Muscle of back (tissue), 13 donors: Measurements from ENCODE around the gene TMSB4X. TPM values are rescaled to one million over a fixed set of nuclear protein-coding genes. Genes with fewer than 3 reads are reported as not detected.
"Not testable (repeated sequence)": the region's sequence is repeated elsewhere in the genome, so short reads cannot be mapped to it uniquely, and the experiment has no call there.

Experiments
- DNase-seq, 3 donors: peaks; one replicate each; pipeline versions ENCODE4 v3.0.0 to v3.0.0-alpha.2; 2013
- long read RNA-seq, 9 donors: transcript quantifications; one replicate each; lab custom pipeline, GENCODE V29; 2026
- polyA plus RNA-seq, 10 donors: library from polyadenylated mRNA; unstranded; fragments of 120-200 nt; gene quantifications; one replicate each; pipeline ENCODE4 v1.2.1, GENCODE V29; 2013; ENCODE audit not compliant: insufficient read length in 10 of 10

The TMSB4X gene
- 1,000 to 10,000 TPM in 9 of 10 donors, 100 to 1,000 TPM in 1; 887 to 1,649 (median 1,316) TPM for polyA plus RNA-seq
- long read RNA-seq, donor 1, transcript TMSB4X-203 (2 exons, 1,702 nt): minor isoform, 659 of 1,807 reads
- long read RNA-seq, donor 1, transcript TMSB4X-204 (3 exons, 628 nt): major isoform, 1,139 of 1,807 reads
- long read RNA-seq, donor 1, partial matches to known transcripts: 0 of 1,807 reads
- long read RNA-seq, donor 1, other reads (novel, unspliced or antisense): 8 of 1,807 reads
- long read RNA-seq, donor 2, transcript TMSB4X-203 (2 exons, 1,702 nt): minor isoform, 502 of 1,433 reads
- long read RNA-seq, donor 2, transcript TMSB4X-204 (3 exons, 628 nt): major isoform, 852 of 1,433 reads
- long read RNA-seq, donor 2, partial matches to known transcripts: 79 of 1,433 reads
- long read RNA-seq, donor 2, other reads (novel, unspliced or antisense): 0 of 1,433 reads
- long read RNA-seq, donor 3, partial matches to known transcripts: 0 of 2 reads
- long read RNA-seq, donor 3, other reads (novel, unspliced or antisense): 0 of 2 reads
- long read RNA-seq, donor 4, transcript TMSB4X-204 (3 exons, 628 nt): major isoform, 748 of 1,356 reads
- long read RNA-seq, donor 4, transcript TMSB4X-203 (2 exons, 1,702 nt): minor isoform, 600 of 1,356 reads
- long read RNA-seq, donor 4, partial matches to known transcripts: 8 of 1,356 reads
- long read RNA-seq, donor 4, other reads (novel, unspliced or antisense): 0 of 1,356 reads
- long read RNA-seq, donor 5, transcript TMSB4X-204 (3 exons, 628 nt): major isoform, 1,996 of 2,800 reads
- long read RNA-seq, donor 5, transcript TMSB4X-203 (2 exons, 1,702 nt): minor isoform, 667 of 2,800 reads
- long read RNA-seq, donor 5, transcript TMSB4X-202 (3 exons, 767 nt): minor isoform, 5 of 2,800 reads
- long read RNA-seq, donor 5, partial matches to known transcripts: 99 of 2,800 reads
- long read RNA-seq, donor 5, other reads (novel, unspliced or antisense): 33 of 2,800 reads
- long read RNA-seq, donor 6, transcript TMSB4X-204 (3 exons, 628 nt): major isoform, 1,018 of 1,791 reads
- long read RNA-seq, donor 6, transcript TMSB4X-203 (2 exons, 1,702 nt): minor isoform, 766 of 1,791 reads
- long read RNA-seq, donor 6, partial matches to known transcripts: 0 of 1,791 reads
- long read RNA-seq, donor 6, other reads (novel, unspliced or antisense): 7 of 1,791 reads
- long read RNA-seq, donor 7, transcript TMSB4X-204 (3 exons, 628 nt): major isoform, 796 of 1,226 reads
- long read RNA-seq, donor 7, transcript TMSB4X-203 (2 exons, 1,702 nt): minor isoform, 418 of 1,226 reads
- long read RNA-seq, donor 7, partial matches to known transcripts: 7 of 1,226 reads
- long read RNA-seq, donor 7, other reads (novel, unspliced or antisense): 5 of 1,226 reads
- long read RNA-seq, donor 8, transcript TMSB4X-204 (3 exons, 628 nt): major isoform, 852 of 1,548 reads
- long read RNA-seq, donor 8, transcript TMSB4X-203 (2 exons, 1,702 nt): minor isoform, 683 of 1,548 reads
- long read RNA-seq, donor 8, partial matches to known transcripts: 0 of 1,548 reads
- long read RNA-seq, donor 8, other reads (novel, unspliced or antisense): 11 of 1,548 reads
- long read RNA-seq, donor 9, transcript TMSB4X-203 (2 exons, 1,702 nt): minor isoform, 52 of 280 reads
- long read RNA-seq, donor 9, transcript TMSB4X-204 (3 exons, 628 nt): major isoform, 213 of 280 reads
- long read RNA-seq, donor 9, partial matches to known transcripts: 15 of 280 reads
- long read RNA-seq, donor 9, other reads (novel, unspliced or antisense): 0 of 280 reads

- peak; percentile 78 to 92 (median 85) for DNase-seq
These were observed at the start of gene TMSB4X for GRCh38 chrX:12974796-12975669. Gene TMSB4X, plus strand, starts transcription at chrX:12975110.

DNA sequence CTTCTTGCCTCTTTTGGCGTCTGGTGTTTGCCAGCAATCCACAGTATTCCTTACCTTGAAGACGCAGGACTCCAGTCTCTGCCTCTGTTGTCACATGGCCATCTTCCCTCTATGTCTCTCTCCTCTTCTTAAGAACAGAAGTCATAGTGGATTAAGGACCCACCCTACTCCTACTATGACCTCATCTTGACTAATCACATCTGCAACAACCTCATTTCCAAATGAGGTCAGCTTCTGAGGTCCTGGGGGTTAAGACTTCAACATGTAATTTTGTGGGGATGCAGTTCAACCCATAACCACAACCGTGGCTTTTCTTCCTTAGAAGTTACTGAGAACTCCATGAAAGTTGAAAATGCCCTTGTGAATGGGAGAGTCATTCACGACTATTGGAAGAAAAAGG, 45.2 kb upstream of the TMSB4X start:
- DNase-seq: no peak

DNA sequence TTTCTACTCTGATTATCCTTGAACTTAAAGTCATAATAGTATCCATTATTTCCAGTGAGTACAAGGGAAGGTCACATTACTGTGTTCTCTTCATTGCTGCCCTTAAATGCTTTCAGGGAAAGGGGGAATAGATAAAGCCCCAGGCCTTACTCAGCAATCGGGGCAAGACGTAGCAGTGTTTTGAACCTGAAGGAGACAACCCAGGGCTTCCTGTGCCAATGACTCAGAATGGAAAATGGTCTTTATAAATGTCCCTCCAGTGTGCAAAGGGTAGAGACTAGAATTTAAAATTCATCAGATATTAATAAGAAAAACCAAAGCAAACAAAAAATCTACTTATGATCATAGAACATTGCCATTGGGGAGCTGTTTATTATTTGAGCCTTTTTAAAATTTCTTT, 44.8 kb upstream of the TMSB4X start:
- no peak for DNase-seq

GRCh38 chrX:12932244-12932643, 42.7 kb upstream of the TMSB4X start:
- DNase-seq: no peak

- no peak for DNase-seq
These were observed 40.1 kb upstream of the TMSB4X start for GRCh38 chrX:12934850-12935249.

- DNase-seq: no peak
These were observed 38.0 kb upstream of the TMSB4X start for GRCh38 chrX:12936947-12937346.

DNA sequence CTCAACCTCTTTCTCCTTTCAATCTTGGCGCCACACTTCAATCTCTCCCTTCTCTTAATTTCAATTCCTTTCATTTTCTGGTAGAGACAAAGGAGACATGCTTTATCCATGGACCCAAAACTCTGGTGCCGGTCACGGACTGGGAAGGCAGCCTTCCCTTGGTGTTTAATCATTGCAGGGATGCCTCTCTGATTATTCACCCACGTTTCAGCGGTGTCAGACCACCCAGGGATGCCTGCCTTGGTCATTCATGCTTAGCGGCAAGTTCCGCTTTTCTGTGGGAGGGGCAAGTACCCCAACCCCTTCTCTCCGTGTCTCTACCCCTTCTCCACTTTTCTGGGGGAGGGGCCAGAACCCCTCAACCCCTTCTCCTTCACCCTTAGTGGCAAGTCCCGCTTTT, 34.4 kb upstream of the TMSB4X start:
- not testable (repeated sequence) for DNase-seq

- not testable (repeated sequence) for DNase-seq
These were observed 31.3 kb upstream of the TMSB4X start for GRCh38 chrX:12943592-12943991.

GRCh38 chrX:12944452-12944851, 30.5 kb upstream of the TMSB4X start:
- DNase-seq: not testable (repeated sequence)

DNA sequence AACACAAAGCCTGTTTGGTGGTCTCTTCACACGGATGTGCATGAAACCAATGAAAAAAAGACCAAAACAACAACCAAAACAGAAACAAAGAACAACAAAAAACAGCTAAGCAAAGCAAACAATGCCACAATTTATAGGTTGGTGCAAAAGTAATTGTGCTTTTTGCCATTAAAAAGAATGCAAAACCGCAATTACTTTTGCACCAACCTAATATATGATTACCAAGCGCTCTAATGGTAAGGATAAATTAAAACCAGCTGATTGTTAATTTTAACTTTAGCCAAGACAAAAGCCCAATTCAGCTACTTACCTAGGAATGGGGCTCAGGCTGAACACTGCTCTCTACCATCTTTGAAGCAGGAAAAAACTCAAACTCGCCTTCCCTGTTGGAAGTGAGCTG, 29.4 kb upstream of the TMSB4X start:
- DNase-seq: no peak

GRCh38 chrX:12946406-12946805, 28.5 kb upstream of the TMSB4X start:
- no peak for DNase-seq

- DNase-seq: peak; percentile 67 to 74 (median 68)
These were observed 27.9 kb upstream of the TMSB4X start for GRCh38 chrX:12946838-12947544.

- no peak for DNase-seq
These were observed 27.2 kb upstream of the TMSB4X start for GRCh38 chrX:12947545-12948235.

DNA sequence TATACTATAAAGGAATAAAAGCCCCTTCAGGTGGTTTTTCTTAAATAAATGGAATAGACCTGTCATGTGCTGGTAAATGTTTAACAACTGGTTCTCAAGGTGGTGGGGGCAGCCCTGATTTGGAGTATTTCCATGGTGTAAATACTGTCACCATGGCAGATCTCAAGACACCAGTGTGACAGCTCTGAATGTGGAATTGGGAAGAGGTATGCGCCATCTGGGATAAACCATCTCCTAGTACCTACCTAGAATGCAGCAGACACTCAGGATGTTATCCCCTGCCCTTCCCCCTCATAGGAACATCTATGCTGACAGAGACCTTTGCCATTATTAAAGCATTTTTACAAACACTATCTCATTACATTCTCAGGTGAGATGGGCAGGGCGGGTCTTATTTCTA, 26.4 kb upstream of the TMSB4X start:
- DNase-seq: no peak

DNA sequence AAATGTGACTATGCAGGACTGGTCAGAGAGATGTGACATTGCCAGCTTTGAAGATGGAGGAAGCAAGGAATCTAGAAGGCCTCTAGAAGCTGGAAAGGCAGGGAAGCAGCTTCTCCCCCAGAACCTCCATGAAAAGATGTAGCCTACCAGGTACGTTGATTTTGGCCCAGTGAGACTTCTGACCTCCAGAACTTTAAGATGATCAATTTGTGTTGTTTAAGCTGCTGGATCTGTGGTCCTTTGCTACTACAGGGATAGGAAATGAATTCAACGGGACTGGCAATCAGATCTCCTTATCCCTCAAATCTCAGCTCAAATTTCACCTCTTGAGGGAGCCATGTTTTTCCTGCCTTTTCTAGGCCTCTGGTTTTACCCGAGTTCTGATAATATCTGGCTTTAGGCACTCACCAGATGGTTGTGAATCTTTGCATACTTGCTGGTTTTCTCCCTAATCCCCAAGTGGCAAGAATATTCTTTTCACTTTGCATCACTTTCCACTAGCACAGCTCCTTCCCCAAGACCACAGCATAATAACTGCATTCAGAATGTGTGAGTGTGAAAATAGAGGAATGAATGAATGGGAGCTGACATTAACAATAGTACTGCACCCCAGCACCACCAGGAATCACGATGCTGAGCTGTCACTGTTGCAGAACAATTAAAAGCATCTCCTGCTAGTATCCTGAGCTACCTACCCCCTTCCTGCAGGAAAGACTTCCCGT, 25.5 kb upstream of the TMSB4X start:
- peak in 1 of 3 donors; percentile 62 for DNase-seq

DNA sequence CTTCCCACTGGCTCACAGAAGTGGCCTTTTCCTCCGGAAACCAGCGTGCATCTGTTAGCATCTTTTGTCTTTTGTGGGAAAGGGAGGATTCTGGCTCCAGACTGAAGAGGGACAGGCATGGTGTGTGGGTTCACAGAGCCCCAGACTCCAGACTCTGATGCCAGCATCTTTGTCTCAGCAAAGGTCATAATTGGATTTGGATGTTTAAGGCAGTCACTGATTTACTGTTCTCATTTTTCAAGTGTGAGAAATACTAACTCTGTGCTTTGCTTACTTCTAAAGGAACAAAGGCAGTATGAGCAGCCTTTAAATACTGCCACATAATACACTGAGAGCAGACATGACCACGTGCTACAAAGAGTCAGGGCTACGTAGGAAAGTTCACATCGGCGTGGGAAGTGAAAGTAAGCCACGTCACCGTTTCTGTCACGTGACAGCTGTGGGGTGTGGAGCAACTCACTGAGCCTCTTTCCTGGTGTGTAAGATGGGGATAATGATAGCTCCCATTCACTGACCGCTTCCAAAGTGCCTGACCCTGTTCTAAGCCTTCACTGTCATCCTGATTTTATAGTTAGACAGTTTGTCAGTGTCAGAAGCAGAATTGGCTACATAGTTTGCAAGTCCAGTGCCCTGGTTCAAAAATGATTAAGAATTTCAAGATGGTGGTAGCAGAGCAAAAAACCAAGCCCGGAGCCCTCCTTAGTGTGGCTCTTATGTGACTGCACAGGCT, 24.8 kb upstream of the TMSB4X start:
- DNase-seq: peak; percentile 77 to 85 (median 79)
